Stimulated activated naive CD8-positive, alpha-beta T cell treated with anti-CD3 and anti-CD28 coated beads, Interleukin-15, amount 100 ng/mL, for 72 hours (primary cell): ENCODE data around the gene MUC2.

Experiments used
- ATAC-seq: fragments of 150-1000 bp; cut with Tn5 transposase; 2 replicates; pipeline ENCODE4 v1.10.0; 2021; ENCODE audit warnings: mild to moderate bottlenecking, moderate library complexity
- DNase-seq, 2 donors: peaks; one replicate each; pipeline ENCODE4 v3.0.0; 2021 to 2022
- H3K27ac Mint-ChIP-seq, 2 donors: one replicate each; pipeline ENCODE4 v1.8.0; 2022; ENCODE audit warnings: mild to moderate bottlenecking in 2 of 2, mixed read lengths in 2 of 2, moderate library complexity in 2 of 2
- H3K27me3 Mint-ChIP-seq: one replicate; pipeline ENCODE4 v1.8.0; 2022; ENCODE audit warnings: mixed read lengths
- H3K4me1 Mint-ChIP-seq: one replicate; pipeline ENCODE4 v1.8.0; 2022; ENCODE audit warnings: mild to moderate bottlenecking, mixed read lengths
- H3K4me3 Mint-ChIP-seq, 2 donors: one replicate each; pipeline ENCODE4 v1.8.0; 2022; ENCODE audit warnings: mild to moderate bottlenecking in 2 of 2, mixed read lengths in 2 of 2, moderate library complexity in 1 of 2
- H3K9me3 Mint-ChIP-seq, 2 donors: one replicate each; pipeline ENCODE4 v1.8.0; 2022; ENCODE audit warnings: mixed read lengths in 2 of 2

MUC2 gene

DNA sequence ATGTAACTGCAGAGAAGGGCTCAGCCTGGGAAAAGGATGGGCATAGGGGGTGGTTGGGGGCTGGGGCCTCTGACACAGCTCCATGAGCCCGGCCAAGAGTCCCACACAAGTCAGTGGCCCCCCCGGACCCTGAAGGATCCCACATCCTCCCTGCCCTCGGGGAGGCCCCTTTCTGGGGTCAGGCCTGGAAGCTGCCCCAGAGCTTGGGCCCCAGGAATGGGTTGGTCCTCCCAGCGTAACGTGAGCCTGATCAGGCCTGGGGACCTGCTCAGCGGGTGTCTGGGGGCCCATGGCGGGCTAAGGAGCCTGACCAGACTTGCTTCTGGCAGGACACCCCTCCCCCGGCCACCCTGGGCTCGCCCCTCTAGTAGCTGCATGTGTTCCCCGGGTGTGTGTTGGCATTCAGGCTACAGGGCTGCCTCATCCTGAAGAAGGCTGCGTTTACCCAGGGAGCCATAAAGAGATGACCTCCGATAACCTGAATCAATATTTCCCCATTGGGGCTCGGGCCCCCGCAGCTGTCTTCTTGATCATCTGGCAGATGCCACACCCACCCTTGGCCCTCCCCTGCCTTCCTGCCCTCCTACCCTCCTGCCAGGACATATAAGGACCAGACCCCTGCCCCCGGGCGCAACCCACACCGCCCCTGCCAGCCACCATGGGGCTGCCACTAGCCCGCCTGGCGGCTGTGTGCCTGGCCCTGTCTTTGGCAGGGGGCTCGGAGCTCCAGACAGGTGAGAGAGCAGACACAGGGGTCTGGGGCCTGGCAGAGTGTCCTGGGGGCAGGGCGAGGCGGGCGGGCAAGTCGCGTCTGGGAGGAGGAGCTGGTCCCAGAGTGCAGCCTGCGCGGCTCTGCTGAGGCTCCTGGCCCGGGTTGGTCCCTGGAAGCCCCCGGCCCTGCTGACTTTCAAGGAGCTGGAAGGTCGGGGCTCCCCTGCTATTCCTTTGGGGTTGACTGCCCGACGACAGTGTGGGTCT is at the start of gene MUC2:
Gene MUC2 (plus strand): TSS at position 631 of the 978 bp plus-strand sequence.
- Mint-ChIP-seq H3K27me3 (no peaks in the 10 kb centered on the region), H3K4me3 (no peak within 1 kb of the TSS), H3K27ac (peak within 1 kb of the TSS in 1 of 2 donors; percentile 83), H3K4me1 (no peaks in the 10 kb centered on the region), H3K9me3 (no peaks in the 10 kb centered on the region)
- DNase-seq = no peak
- ATAC-seq = no peak

DNA sequence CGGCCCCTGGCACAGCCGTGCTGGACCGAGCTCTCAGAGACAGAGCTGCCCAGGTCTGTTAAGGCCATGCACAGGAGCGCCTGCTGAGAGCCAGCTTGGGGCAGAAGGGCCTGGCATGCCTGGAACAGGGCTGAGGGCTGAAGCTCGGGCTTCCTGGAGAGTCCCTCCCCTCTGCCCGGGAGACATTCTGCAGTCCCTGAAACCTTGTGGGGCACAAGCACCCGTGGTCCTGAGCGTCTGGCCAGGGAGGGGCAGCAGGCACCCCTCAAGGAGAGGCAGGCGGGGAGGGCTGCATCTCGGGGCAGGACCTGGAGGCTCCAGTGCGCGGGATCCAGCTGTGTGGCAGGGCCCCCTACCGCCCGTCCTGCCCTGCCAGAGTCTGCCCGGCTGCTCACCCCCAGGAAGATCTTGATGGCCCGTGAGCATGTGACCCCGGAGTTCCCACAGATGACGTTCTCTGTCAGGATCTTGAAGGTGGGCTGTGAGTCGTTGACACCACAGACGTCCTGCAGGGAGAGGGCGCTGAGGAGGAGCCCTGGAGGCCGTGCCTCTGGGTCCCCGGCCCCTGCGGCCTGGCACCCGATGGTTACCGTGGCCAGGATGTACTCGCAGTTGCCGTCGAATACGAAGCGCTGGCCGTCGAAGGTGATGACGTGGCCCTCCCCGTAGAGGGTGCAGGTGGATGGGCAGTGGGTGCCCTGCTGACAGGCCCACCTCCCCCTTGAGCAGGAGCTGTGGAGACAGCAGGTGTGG is 49.1 kb upstream of the MUC2 start:
- no peaks in the 10 kb centered on the region for H3K9me3 Mint-ChIP-seq
- no peaks in the 10 kb centered on the region for H3K27me3 Mint-ChIP-seq
- ATAC-seq = no peak
- H3K4me3 Mint-ChIP-seq = no peak overlapping the region
- DNase-seq = no peak
- no peaks in the 10 kb centered on the region for H3K4me1 Mint-ChIP-seq
- H3K27ac Mint-ChIP-seq = no peak overlapping the region

DNA sequence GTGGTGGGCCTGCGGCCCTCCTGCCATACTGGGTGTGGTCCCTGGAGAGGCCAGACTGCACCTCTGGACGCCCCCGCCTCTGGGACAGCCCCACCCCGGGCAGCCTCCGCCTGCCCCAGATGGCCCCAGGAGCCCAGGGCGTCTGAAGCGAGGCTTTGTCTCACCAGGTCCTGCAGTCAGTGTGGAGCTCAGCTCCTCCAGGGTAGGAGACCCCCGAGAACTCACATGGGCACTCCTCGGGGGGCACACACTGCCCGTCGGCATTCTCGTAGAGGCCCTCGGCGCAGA is 48.6 kb upstream of the MUC2 start:
- no peak overlapping the region for H3K27ac Mint-ChIP-seq
- no peaks in the 10 kb centered on the region for H3K4me1 Mint-ChIP-seq
- ATAC-seq = peak; percentile 8
- no peaks in the 10 kb centered on the region for H3K9me3 Mint-ChIP-seq
- no peaks in the 10 kb centered on the region for H3K27me3 Mint-ChIP-seq
- H3K4me3 Mint-ChIP-seq = no peak overlapping the region
- DNase-seq = no peak

DNA sequence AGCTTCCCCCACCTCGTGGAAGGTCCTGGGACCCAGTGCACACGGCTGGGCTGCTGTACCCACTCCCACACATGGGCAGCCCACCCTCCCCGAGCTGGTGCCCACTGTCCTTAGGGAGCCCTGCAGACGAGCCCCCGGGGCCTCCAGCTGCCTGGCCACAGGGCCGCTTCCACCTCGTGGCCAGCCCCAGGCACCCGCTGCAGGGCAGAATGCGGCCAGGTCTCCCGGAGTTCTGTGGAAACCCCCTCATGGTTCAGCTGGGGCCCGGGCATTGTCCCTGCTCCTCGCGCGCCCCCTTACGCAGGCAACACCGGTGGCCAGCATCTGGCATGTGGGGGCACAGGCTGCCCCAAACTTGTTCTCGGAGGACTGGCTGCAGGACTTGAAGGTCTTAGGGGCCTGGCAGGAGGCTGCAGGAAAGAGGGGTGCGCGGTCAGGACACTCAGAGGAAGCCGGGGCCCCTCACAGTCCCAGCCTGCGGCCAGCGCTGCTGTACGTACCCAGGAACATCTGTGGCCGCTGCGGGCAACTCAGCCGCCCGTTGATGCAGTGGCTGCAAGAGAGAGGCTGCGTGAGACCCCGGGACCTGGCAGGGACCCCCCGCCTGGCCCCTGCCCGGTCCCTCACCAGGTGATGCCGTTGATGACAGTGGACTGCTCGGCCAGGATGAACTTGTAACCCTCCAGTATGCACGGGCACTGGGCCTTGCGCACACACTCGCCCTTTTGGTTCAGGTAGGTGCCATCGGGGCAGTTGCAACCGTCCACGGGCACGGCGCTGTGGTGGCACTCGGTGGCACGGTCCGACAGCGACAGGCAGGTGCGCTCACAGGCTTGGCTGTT is 47.8 kb upstream of the MUC2 start:
- ATAC-seq (no peak), DNase-seq (no peak)
- Mint-ChIP-seq H3K4me3 (no peak overlapping the region), H3K27me3 (no peaks in the 10 kb centered on the region), H3K4me1 (no peaks in the 10 kb centered on the region), H3K9me3 (no peaks in the 10 kb centered on the region), H3K27ac (no peak overlapping the region)

DNA sequence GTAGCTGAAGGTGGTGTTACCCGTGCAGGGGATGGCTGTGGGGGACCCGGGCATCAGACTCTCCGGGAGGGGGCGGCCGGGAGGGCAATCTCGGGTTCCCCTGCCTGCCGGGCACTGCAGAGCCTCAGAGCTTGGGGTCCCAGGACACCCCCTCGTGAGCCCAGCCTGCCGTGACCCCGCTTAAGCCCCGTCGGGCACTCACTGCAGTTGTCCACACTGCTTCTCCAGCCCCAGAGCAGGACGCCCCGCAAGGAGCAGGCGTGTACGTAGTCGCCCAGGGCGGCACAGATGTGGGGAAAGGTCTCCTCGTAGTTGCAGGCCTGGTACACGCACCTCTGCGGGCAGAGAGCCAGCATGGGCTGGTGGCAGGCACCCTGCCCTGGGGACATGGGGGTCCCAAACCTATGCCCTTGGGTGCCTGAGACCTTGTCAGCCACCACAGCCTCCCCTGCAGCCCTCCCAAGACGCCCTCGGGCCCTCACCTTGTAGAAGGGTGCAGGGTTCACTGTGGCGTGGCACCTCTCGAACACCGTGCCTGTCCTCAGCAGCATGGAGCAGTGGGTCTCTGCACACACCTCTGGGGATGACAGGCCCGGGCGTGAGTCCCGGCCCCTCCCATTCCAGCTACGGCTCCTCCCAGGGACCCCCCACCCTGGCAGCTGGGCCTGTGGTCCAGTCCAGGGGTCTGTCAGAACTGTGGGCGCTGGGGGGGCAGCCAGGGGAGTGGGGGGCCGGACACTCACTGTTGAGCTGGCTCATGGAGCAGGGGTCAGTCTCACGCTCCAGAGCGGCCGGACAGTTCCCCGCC is 47.0 kb upstream of the MUC2 start:
- Mint-ChIP-seq H3K4me3 (no peak overlapping the region), H3K27me3 (no peaks in the 10 kb centered on the region), H3K9me3 (peaks cover 0 to 7% of the 10 kb centered on the region in 2 donors), H3K27ac (no peak overlapping the region), H3K4me1 (no peaks in the 10 kb centered on the region)
- no peak for DNase-seq
- ATAC-seq = no peak

DNA sequence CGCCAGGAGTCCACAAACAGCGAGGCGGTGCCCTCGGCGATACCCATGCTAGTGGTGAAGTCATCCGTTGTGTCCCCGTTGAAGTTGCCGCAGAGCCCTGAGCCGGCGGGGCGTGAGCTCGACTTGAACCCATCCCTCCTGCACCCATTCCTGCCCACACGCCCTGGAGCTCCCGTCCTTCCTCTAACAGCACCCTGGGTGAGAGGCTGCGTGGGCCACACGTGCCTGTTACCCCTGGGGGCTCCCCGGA is 46.5 kb upstream of the MUC2 start:
- ATAC-seq (no peak), DNase-seq (no peak)
- H3K27me3 Mint-ChIP-seq = no peaks in the 10 kb centered on the region
- peaks cover 0 to 7% of the 10 kb centered on the region in 2 donors for H3K9me3 Mint-ChIP-seq
- H3K4me1 Mint-ChIP-seq = no peaks in the 10 kb centered on the region
- no peak overlapping the region for H3K4me3 Mint-ChIP-seq
- H3K27ac Mint-ChIP-seq = peak overlapping the region in 1 of 2 donors; percentile 20

DNA sequence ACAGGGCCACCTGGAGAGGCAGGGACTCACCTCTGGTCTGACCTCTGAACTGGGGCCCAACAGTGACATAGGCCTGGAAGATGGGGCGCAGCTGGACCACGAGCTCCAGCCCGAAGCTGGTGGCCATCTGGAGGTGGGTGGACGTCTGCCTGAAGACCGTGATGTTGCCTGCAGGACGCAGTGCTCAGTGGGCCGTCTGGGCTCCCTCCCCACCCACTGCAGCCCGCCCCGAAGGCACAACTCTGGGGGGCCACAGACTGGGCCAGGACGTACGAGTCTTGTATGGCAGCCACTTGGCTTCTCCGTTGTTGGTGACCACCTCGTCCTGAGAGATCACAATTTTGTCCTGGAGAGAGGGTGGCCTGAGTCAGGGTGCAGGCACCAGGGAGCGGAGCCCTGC is 46.1 kb upstream of the MUC2 start:
- no peaks in the 10 kb centered on the region for H3K4me1 Mint-ChIP-seq
- peak overlapping the region in 1 of 2 donors; percentile 51 for H3K27ac Mint-ChIP-seq
- peaks cover 0 to 7% of the 10 kb centered on the region in 2 donors for H3K9me3 Mint-ChIP-seq
- H3K27me3 Mint-ChIP-seq = no peaks in the 10 kb centered on the region
- no peak overlapping the region for H3K4me3 Mint-ChIP-seq
- no peak for ATAC-seq
- DNase-seq = no peak

DNA sequence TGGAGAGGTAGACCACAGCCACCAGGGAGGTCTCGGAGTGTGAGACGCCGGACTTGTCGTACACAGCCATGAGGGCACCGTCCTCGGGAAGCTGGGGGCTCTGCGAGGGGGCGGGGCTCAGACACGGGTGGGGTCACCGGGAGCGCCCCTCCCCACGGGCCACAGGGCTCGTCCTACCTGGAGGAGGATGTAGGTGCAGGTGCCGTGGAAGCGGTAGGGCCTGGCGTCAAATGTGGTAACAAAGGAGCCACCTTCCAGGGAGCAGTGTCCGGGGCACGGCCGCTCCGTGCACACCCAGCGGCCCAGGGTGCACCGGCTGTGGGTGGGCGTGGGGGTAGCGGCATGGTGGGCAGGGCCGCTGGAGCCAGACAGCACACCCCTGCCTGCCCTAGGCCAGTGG is 45.6 kb upstream of the MUC2 start:
- H3K27ac Mint-ChIP-seq = peak overlapping the region in 1 of 2 donors; percentile 51

DNA sequence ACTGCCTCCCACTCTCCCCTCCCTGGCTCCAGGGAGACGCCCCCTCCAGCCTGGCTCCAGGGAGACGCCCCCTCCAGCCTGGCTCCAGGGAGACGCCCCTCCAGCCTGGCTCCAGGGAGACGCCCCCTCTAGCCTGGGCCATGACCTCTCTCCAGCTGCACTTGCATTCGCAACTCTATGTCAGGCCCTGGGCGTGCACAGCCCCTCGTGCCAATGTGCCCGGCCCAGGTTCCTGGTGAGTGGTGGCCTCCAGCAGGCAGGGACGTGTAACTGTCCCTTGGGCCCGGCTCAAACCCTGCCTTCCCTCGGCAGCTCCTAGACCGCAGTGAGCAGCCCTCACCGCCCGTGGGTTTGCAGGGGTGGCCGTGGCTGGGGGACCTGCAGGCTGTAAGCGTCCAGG is 45.0 kb upstream of the MUC2 start:
- H3K4me1 Mint-ChIP-seq = no peaks in the 10 kb centered on the region
- no peak overlapping the region for H3K4me3 Mint-ChIP-seq
- H3K27me3 Mint-ChIP-seq = no peaks in the 10 kb centered on the region
- H3K9me3 Mint-ChIP-seq = peaks cover 0 to 7% of the 10 kb centered on the region in 2 donors
- ATAC-seq (peak; percentile 2), DNase-seq (no peak)
- no peak overlapping the region for H3K27ac Mint-ChIP-seq

More for the DNA sequence above, 45.6 kb upstream of the MUC2 start:
- Mint-ChIP-seq H3K4me1 (no peaks in the 10 kb centered on the region), H3K27me3 (no peaks in the 10 kb centered on the region), H3K4me3 (no peak overlapping the region), H3K9me3 (peaks cover 0 to 7% of the 10 kb centered on the region in 2 donors)
- ATAC-seq (peak; percentile 19), DNase-seq (no peak)

DNA sequence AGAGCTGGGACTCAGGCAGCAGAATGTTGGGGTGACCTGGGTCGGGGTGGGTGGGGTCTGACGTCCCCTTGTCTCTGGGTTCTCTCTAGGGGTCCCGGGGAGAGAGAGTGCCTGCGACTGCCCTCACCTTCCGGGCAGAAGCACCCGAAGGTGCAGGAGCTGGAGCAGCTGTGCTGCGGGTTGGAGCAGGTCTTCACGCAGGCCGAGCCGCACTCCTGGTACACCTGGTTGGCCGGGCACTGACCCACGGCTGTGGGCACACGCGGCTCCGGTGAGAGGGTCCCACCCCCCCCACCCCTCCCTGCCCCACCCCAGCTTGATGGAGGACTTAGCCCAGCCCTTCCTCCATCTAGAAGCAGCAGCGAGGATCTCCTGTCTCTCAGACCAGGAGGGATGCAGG is 44.6 kb upstream of the MUC2 start:
- Mint-ChIP-seq H3K27me3 (no peaks in the 10 kb centered on the region), H3K27ac (no peak overlapping the region), H3K4me1 (no peaks in the 10 kb centered on the region), H3K9me3 (peaks cover 0 to 7% of the 10 kb centered on the region in 2 donors), H3K4me3 (no peak overlapping the region)
- no peak for DNase-seq
- no peak for ATAC-seq

DNA sequence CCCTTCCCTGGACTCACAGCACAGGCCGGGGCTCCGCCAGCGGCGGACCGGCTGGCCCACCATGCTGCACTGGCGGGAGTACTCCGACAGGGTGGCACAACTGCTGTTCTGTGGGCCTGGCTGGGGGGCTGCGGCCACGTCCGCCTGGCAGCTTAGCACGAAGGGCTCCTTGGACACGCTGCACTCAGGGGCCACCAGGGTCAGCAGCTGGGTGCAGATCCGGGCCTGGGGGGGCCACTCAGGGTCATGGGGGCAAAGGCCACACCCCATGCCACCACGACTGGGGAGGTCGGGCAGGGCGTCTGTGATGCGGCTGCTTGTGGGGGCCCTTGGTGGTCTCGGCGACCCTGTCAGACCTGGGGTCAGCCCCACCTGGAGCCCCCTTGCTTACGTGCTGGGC is 44.1 kb upstream of the MUC2 start:
- Mint-ChIP-seq H3K27me3 (no peaks in the 10 kb centered on the region), H3K4me3 (no peak overlapping the region), H3K4me1 (no peaks in the 10 kb centered on the region), H3K9me3 (peaks cover 0 to 7% of the 10 kb centered on the region in 2 donors), H3K27ac (no peak overlapping the region)
- no peak for DNase-seq
- no peak for ATAC-seq

DNA sequence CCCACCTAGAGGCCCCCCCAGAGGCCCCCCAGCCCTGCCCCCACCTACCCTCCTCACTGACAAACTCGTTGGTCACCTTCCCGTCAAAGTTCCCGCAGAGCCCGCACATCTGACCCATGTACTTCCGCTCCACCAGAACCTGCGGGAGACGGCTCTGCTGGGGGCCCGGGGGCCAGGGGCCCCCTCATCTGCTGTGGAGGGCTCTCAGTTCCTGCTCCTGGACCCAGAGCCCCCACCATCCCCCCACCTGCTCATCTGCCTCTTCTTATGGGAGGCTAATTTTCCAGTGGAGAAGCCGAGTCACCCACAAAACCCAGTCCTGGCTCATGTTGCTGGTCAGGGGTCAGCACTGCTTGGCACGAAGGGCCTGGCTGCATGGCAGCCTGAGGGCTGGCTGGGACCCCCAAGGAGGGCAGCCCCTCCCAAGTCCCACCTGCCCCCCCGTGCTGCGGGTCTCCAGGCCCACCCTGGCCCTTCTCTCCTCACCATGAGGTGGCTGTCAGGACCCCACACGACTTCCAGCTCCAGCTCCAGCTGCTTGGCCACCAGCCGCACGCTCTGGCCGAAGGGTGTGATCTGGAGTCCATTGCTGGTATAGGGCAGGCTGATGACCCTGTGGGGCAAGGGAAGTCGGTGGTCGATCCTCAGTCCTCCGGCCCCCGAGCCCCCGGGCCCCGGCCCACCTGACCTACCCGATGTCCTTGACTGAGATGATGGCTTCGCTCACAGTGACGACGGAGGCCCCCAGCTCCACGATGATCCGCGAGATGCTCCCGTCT is 43.4 kb upstream of the MUC2 start:
- H3K9me3 Mint-ChIP-seq = peaks cover 0 to 7% of the 10 kb centered on the region in 2 donors
- no peak for DNase-seq
- no peaks in the 10 kb centered on the region for H3K4me1 Mint-ChIP-seq
- no peak for ATAC-seq
- H3K27me3 Mint-ChIP-seq = no peaks in the 10 kb centered on the region
- H3K4me3 Mint-ChIP-seq = no peak overlapping the region
- H3K27ac Mint-ChIP-seq = peak overlapping the region in 1 of 2 donors; percentile 19

DNA sequence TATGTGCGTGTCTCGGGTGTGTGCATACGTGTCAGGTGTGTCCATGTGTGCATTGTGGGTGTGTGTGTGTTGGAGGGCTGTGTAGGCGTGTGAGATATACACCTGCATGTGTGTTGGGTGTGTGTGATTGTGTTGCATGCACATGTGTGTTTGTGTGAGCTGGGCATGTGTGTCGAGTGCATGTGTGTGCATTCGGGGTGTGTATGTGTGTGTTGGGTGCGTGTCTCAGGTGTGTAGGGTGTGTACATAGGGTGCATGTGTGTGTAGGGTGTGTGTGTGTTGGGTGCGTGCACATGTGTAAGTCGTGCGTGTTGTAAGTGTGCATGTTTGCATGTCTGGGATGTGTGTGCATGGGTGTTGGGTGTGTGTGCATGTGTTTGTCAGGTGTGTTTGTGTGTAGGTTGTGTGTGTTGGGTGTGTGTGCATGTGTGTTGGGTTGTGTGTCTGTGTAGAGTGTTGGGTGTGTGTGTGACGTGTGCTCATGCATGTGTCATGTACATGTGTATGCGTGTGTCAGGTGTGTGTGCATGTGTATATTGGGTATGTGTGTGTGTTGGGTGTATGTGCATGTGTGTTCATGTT is 42.3 kb upstream of the MUC2 start:
- ATAC-seq (no peak), DNase-seq (no peak)
- H3K4me1 Mint-ChIP-seq = no peaks in the 10 kb centered on the region
- no peak overlapping the region for H3K27ac Mint-ChIP-seq
- H3K27me3 Mint-ChIP-seq = no peaks in the 10 kb centered on the region
- peaks cover 0 to 7% of the 10 kb centered on the region in 2 donors for H3K9me3 Mint-ChIP-seq
- no peak overlapping the region for H3K4me3 Mint-ChIP-seq
